Measurements from ENCODE around the gene BRD9.
"Not testable (repeated sequence)": the region's sequence is repeated elsewhere in the genome, so short reads cannot be mapped to it uniquely, and the experiment has no call there.

BRD9 gene

GRCh38 chr5:862367-863243, 30.0 kb downstream of the BRD9 start:
- in situ Hi-C loops (cut with HindIII; ENCODE audit: low sequenced_read_pairs), result no loop called here

- in situ Hi-C loops (cut with HindIII; ENCODE audit: low sequenced_read_pairs), result no loop called here
Measured at GRCh38 chr5:861442-862366, 30.9 kb downstream of the BRD9 start.

- in situ Hi-C loops (cut with HindIII; ENCODE audit: low sequenced_read_pairs), result no loop called here
Measured at GRCh38 chr5:860506-861150, 32.0 kb downstream of the BRD9 start.

DNA sequence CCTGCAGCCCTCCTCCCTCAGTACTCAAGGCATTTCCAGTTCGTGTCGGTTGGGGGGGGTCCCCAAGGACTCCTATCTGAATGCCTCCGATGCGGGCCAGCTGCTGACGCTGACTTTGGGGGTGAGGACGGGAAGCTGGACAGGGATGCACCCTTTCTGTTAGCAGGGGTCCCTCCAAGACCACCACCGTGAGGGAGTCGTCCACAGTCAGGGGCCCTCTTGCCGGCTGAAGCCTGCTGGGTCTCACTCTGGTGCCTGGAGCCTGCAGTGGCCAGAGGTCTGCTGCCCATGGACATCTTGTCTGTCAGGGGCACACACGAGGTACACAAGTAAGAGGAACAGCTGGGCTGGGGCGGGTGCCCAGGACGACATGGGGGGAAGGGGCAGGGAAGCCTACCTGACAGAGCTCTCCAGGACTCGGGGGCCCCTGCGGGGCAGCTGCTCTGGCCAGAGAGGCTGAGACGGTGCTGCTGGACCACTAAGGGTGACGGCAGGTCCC, 32.8 kb downstream of the BRD9 start:
- in situ Hi-C loops (cut with HindIII; ENCODE audit: low sequenced_read_pairs), result no loop called here

GRCh38 chr5:859391-859790, 33.2 kb downstream of the BRD9 start:
- in situ Hi-C loops (cut with HindIII; ENCODE audit: low sequenced_read_pairs), result no loop called here

DNA sequence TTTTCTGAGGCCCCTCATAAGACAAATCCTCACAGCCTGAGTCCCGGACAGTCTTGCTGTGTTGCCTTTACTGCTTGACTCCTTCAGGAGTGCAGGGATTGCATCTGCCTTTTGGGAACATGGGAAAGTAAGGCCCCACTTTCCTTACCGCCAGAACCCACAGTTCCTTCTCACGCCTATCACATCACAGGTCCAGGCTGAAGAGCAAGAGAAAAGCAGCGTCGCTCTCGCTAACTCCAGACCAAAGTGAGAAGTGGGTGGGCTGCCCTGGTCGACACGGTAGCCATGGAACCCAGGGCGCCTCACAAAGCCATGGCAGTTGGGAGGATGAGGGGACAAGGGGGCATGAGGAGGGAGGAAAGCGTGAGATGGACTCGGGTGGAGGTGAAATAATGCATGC, 33.9 kb downstream of the BRD9 start:
- in situ Hi-C loops (cut with HindIII; ENCODE audit: low sequenced_read_pairs), result no loop called here

DNA sequence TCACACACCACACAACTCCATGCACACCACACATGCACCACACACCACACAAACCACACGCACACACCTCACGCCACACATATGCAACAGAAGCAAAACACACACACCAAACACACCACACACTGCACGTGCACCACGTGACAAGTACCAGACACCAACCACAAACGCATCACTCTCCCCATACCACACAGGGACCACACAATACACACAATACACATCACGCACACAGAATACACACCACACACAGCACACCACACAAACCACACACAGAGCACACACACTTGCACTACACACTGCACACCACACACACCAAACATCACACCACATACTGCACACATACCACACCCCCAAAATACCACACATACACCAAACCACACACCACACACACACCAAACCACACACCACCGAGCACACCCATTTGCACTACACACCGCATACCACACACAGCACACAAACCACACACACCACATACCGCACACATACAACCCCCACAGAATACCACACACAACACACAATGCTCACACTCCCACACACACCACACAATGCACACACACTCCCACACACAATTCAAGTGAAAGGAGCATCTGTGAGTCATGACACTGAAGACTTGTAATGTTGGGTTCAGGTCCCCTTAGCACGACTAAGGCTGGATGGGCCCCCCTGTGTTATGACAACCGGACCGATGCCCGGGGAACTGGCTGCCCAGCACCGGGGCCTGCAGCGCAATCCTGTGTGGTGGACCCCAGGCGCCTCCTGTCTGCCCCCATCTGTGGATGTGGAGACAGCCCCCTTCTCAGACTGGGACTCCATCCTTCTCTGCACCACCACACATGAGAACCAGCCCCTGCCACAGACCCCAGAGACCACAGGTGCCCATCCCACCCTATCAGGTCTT, 35.8 kb downstream of the BRD9 start:
- in situ Hi-C loops (cut with HindIII; ENCODE audit: low sequenced_read_pairs), result no loop called here

- in situ Hi-C loops (cut with HindIII; ENCODE audit: low sequenced_read_pairs), result no loop called here
Measured at GRCh38 chr5:855771-856530, 36.6 kb downstream of the BRD9 start.

GRCh38 chr5:854966-855743, 37.4 kb downstream of the BRD9 start:
- in situ Hi-C loops (cut with HindIII; ENCODE audit: low sequenced_read_pairs), result no loop called here

DNA sequence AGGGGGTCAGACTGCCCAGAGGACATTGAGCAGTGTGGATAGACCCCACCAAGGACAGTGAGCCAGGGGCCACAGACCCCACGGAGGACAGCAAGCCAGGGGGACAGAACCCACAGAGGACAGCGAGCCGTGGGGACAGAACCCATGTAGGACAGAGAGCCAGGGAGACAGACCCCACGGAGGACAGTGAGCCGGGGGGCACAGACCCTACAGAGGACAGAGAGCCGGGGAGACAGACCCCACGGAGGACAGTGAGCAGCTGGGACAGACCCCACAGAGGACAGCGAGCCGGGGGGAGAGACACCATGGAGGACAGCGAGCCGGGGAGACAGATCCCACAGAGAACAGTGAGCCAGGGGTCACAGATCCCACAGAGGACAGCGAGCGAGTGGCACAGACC, 38.4 kb downstream of the BRD9 start:
- in situ Hi-C loops (cut with HindIII; ENCODE audit: low sequenced_read_pairs), result no loop called here

DNA sequence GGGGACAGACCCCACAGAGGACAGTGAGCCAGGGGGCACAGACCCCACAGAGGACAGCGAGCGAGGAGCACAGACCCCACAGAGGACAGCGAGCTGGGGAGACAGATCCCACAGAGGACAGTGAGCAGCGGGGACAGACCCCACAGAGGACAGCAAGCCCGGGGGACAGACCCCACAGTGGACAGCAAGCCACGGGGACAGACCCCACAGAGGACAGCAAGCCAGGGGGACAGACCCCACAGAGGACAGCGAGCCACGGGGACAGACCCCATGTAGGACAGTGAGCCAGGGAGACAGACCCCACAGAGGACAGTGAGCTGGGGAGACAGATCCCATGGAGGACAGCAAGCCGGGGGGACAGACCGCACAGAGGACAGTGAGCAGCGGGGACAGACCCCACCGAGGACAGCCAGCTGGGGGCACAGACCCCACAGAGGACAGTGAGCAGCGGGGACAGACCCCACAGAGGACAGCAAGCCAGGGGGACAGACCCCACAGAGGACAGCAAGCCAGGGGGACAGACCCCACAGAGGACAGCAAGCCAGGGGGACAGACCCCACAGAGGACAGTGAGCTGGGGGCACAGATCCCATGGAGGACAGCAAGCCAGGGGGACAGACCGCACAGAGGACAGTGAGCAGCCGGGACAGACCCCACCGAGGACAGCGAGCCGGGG, 39.0 kb downstream of the BRD9 start:
- in situ Hi-C loops (cut with HindIII; ENCODE audit: low sequenced_read_pairs), result not testable (repeated sequence)

DNA sequence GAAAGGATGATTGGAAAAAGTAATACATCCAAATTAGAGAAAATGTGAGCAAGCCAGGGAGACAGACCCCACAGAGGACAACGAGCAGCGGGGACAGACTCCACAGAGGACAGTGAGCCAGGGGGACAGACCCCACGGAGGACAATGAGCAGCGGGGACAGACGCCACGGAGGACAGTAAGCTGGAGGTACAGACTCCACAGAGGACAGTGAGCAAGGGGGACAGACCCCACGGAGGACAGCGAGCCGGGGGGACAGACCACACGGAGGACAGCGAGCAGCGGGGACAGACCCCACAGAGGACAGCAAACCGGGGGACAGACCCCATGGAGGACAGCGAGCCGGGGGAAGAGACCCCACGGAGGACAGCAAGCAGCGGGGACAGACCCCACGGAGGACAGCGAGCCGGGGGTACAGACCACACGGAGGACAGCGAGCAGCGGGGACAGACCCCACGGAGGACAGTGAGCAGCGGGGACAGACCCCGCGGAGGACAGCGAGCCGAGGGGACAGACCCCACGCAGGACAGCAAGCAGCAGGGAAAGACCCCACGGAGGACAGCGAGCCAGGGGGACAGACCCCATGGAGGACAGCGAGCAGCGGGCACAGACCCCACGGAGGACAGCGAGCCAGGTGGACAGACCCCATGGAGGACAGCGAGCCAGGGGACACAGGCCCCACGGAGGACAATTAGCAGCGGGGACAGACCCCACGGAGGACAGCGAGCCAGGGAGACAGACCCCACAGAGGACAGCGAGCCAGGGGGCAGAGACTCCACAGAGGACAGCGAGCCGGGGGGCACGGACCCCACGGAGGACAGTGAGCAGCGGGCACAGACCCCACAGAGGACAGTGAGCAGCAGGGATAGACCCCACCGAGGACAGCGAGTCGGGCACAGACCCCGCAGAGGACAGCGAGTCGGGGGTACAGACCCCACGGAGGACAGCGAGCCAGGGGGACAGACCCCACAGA, 39.9 kb downstream of the BRD9 start:
- in situ Hi-C loops (cut with HindIII; ENCODE audit: low sequenced_read_pairs), result no loop called here

DNA sequence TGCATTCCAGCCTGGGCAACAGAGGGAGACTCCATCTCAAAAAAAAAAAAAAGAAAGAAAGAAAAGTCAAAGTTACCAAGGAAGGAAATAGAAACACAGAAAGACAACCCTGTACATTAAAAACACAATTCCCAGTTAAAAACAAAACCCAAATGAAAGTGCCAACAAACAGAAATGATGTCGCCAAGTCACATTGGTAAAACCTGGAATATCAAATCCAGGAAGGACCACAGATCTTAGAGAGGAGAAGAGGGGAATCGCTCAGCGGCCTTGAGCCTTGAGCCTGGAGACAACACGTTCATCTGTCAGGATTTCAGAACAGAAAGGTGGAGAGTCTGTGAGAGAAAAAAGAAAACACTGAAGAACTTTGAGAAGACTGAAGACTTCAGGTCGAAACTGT, 40.6 kb downstream of the BRD9 start:
- in situ Hi-C loops (cut with HindIII; ENCODE audit: low sequenced_read_pairs), result no loop called here

GRCh38 chr5:851553-851952, 41.0 kb downstream of the BRD9 start:
- in situ Hi-C loops (cut with HindIII; ENCODE audit: low sequenced_read_pairs), result no loop called here

- in situ Hi-C loops (cut with HindIII; ENCODE audit: low sequenced_read_pairs), result no loop called here
Measured at GRCh38 chr5:851076-851475, 41.5 kb downstream of the BRD9 start.

DNA sequence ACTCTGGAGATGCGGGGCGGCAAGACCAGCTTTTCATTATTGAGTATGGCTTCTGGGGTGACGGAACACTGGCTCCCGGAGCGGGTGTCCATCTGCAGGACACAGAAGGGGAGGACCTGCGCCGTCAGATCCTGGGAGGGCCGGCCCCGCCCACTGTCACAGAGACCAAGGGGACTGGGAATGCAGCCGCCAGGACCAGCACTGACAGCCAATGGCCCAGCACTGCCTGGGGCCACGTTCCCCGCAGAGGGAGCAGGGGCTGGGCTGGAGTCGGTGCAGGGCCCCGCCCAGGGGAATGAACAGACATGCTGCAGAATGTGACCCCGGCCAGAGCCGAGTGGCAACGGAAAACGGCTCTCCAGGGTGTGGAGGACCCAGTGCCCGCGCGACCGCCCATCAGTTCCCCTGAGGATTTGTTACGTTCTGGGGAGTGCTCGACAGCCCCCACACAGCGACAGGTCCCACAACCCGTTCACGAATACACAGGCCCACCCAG, 42.0 kb downstream of the BRD9 start, which contains the start of gene ZDHHC11:
TSS of gene ZDHHC11 (minus strand) at position 476 of the 496 bp plus-strand sequence. CDS start at position 92, 384 bp downstream.
- in situ Hi-C loops (cut with HindIII; ENCODE audit: low sequenced_read_pairs), result no loop called here
